Stimulated activated CD4-positive, alpha-beta T cell treated with anti-CD3 and anti-CD28 coated beads, Interleukin-12 subunit alpha, Interleukin-12 subunit beta, amount 100 ng/mL, for 24 hours (primary cell): Measurements from ENCODE around the gene TNNI2.

ENCODE experiments used
- DNase-seq, 2 experiments: peaks; one replicate each; pipeline ENCODE4 v3.0.0-alpha.2; 2020; ENCODE audit warnings: low read depth in 2 of 2

TNNI2 gene

DNA sequence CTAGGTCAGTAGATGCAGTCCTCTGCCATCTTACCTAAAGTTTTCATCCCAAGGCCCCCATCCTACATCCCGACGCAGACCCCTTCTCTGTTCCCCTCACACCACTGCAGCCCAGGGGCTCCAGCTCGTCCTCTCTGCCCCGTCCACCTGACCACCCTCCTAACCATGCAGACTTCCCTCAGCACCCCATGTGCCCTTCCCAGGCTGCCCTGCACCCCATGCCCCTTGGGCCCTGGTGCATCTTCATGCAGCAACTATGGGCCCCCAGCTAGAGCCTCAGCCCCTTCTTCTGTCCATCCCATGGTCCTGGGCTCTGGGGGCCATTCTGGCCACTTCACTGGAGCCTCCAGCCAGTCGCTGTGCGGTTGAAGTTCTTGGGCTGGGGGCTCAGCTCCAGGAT lies 50.0 kb downstream of the TNNI2 start:
- no peak for DNase-seq

DNA sequence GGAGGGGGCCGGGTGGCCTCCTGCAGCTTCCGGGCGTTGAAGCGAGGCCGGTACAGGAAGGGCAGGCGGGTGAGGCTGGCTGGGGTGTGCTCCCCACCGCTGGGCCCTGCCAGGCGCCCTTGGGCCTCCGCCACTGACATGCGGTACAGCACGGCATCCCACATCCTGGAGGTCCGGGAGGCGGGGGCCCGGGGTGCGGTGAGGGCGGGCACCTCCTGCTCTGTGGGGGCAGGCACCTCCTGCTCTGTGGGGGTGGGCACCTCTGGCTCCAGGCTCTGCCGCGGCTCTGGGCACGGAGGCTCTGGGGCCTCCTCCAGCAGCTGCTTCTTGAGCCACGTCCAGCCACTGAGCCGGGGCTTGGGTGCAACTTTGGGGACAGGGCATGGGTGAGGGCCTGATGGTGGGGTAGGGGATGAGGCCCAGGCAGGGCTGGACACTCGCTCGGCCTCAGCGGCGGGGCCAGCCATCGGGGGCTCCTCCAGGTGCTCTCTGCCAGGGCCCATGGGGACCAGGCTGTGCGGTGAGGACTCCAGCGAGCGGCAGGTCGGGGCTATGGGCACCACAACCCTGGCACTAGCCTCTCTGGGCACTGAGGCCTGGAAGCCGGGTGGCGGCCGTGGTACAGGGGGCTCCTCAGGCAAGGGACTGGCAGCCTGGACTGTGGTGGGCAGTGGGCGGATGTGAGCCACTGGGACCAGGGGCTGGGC lies 50.6 kb downstream of the TNNI2 start:
- DNase-seq: peak in 1 of 2 experiments; percentile 59

DNA sequence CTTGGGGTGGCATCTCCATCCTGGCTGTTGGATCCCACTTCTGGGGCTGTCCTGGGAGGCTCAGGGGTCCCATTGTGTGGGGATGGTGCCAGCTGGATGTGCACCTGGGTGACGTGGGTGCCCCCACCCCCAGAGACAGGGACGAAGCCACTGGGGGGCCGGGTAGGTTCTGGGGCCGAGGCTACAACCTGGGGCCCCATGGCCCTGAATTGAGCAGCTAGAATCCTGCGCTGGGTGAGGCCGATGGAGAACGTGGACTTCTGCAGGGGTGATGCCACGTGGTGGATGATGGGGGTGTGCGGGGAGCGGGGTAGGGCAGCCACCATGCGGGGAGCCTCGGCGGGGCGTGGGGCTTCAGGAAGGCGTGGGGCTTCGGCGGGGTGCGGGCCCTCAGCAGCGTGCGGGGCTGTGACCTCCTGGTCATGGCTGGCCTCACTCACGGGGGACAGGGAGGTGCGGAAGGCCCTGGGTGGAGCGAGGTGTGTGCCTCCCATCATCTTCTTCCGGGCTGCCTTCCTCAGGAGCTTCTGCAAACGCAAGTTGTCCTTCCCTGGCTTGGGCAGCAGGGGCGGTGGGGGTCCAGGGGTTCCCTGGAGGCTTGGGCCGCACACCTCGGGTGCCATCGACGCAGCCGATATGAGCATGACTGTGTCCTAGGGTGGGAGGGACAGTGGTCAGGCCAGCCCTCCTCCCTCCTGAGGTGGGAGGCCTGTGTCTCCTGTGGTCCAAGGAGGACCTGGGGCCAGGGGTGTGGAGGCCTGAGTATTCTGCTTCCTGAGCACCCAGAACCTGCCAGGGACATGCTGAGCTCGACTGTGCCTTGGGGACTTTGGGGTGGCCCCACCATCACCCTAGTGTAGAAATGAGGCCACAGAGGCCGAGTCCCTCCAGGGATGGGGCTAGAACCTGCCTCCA lies 51.4 kb downstream of the TNNI2 start:
- DNase-seq: no peak
